GM12865 (cell line): ENCODE data around the gene FAM222A.

ENCODE experiments used
- DNase-seq: peaks from one replicate; pipeline ENCODE4 v3.0.0; 2010; ENCODE audit warnings: low read depth
- H3K4me3 ChIP-seq: 2 replicates; pipeline ENCODE4 v1.5.1; 2011; ENCODE audit warnings: mild to moderate bottlenecking, low read depth, low read length, control low read depth
- CTCF ChIP-seq: IDR thresholded peaks from 2 replicates; pipeline ENCODE4 v1.5.1; 2011; ENCODE audit warnings: low read length, control low read depth, low read depth, inconsistent platforms; ENCODE audit not compliant: insufficient read depth; ENCODE audit errors: missing control alignments

The FAM222A gene

GRCh38 chr12:109759595-109759994 lies 46.0 kb downstream of the FAM222A start:
- no peak for TF ChIP-seq CTCF
- H3K4me3 ChIP-seq, result no peak overlapping the region
- DNase-seq, result no peak

GRCh38 chr12:109760031-109760929 lies 46.7 kb downstream of the FAM222A start:
- no peak for TF ChIP-seq CTCF
- no peak overlapping the region for H3K4me3 ChIP-seq
- no peak for DNase-seq

GRCh38 chr12:109760930-109761921 lies 47.6 kb downstream of the FAM222A start:
- no peak for DNase-seq
- no peak for TF ChIP-seq CTCF
- no peak overlapping the region for H3K4me3 ChIP-seq

GRCh38 chr12:109762071-109762672 lies 48.5 kb downstream of the FAM222A start:
- no peak for TF ChIP-seq CTCF
- DNase-seq, result no peak
- no peak overlapping the region for H3K4me3 ChIP-seq

GRCh38 chr12:109762673-109763191 lies 49.1 kb downstream of the FAM222A start:
- H3K4me3 ChIP-seq, result no peak overlapping the region
- TF ChIP-seq CTCF, result no peak
- DNase-seq, result no peak

GRCh38 chr12:109763201-109763841 lies 49.7 kb downstream of the FAM222A start:
- DNase-seq, result peak; percentile 35
- no peak overlapping the region for H3K4me3 ChIP-seq
- TF ChIP-seq CTCF, result no peak
